ENCODE results near the gene NCAPG2.

The NCAPG2 gene

GRCh38 chr7:158664406-158664805 is 40.2 kb downstream of the NCAPG2 start:
- POLR2A ChIA-PET = no interaction called here
- no peak for TF ChIP-seq CTCF (IDR thresholded peaks at IDR 0.05; ENCODE audit: insufficient read depth, low read length, missing control alignments)
- no peak for DNase-seq (ENCODE audit: low read depth, low spot score)
- CTCF ChIA-PET = interaction anchor here (1.1 kb wide), 2 partner anchors 16 to 313 kb away, joined by 5 to 6 read pairs; no protein-coding TSS in a partner anchor
- H3K4me3 ChIP-seq (ENCODE audit: low read depth, low read length) = no peak overlapping the region

GRCh38 chr7:158663428-158663741 is 41.2 kb downstream of the NCAPG2 start:
- DNase-seq (ENCODE audit: low read depth, low spot score) = no peak
- ChIA-PET POLR2A (no interaction called here), CTCF (interaction anchor here (0.7 to 1.1 kb wide), 2 partner anchors 16 to 314 kb away, joined by 3 to 5 read pairs; no protein-coding TSS in a partner anchor)
- H3K4me3 ChIP-seq (ENCODE audit: low read depth, low read length) = no peak overlapping the region
- no peak for TF ChIP-seq CTCF (IDR thresholded peaks at IDR 0.05; ENCODE audit: insufficient read depth, low read length, missing control alignments)

GRCh38 chr7:158662610-158663427 is 41.8 kb downstream of the NCAPG2 start:
- ChIA-PET CTCF (no interaction called here), POLR2A (no interaction called here)
- H3K4me3 ChIP-seq (ENCODE audit: low read depth, low read length) = no peak overlapping the region
- TF ChIP-seq CTCF (IDR thresholded peaks at IDR 0.05; ENCODE audit: insufficient read depth, low read length, missing control alignments) = no peak
- no peak for DNase-seq (ENCODE audit: low read depth, low spot score)

- no peak for TF ChIP-seq CTCF (IDR thresholded peaks at IDR 0.05; ENCODE audit: insufficient read depth, low read length, missing control alignments)
- no peak for DNase-seq (ENCODE audit: low read depth, low spot score)
- H3K4me3 ChIP-seq (ENCODE audit: low read depth, low read length) = no peak overlapping the region
- POLR2A ChIA-PET = no interaction called here
- CTCF ChIA-PET = no interaction called here
These were observed 46.1 kb downstream of the NCAPG2 start for GRCh38 chr7:158658475-158658874.

GRCh38 chr7:158657189-158657746 is 47.3 kb downstream of the NCAPG2 start:
- ChIA-PET POLR2A (no interaction called here), CTCF (interaction anchor here (1.0 to 2.1 kb wide), 2 partner anchors 10 to 24 kb away, joined by 3 to 8 read pairs; no protein-coding TSS in a partner anchor)
- TF ChIP-seq CTCF (IDR thresholded peaks at IDR 0.05; ENCODE audit: insufficient read depth, low read length, missing control alignments) = no peak
- no peak for DNase-seq (ENCODE audit: low read depth, low spot score)
- no peak overlapping the region for H3K4me3 ChIP-seq (ENCODE audit: low read depth, low read length)

- no peak for DNase-seq (ENCODE audit: low read depth, low spot score)
- POLR2A ChIA-PET = no interaction called here
- no peak for TF ChIP-seq CTCF (IDR thresholded peaks at IDR 0.05; ENCODE audit: insufficient read depth, low read length, missing control alignments)
- CTCF ChIA-PET = interaction anchor here (1.0 to 2.1 kb wide), 2 partner anchors 9 to 26 kb away, joined by 3 to 8 read pairs; no protein-coding TSS in a partner anchor
- H3K4me3 ChIP-seq (ENCODE audit: low read depth, low read length) = no peak overlapping the region
These were observed 48.6 kb downstream of the NCAPG2 start for GRCh38 chr7:158655931-158656441.
